Progenitor cell of endocrine pancreas (in vitro differentiated cells): ENCODE results near the gene PRDM5. TPM values are rescaled to one million over a fixed set of nuclear protein-coding genes. Genes with fewer than 3 reads are reported as not detected.

ENCODE experiments used
- DNase-seq: peaks from one replicate; pipeline ENCODE4 v3.0.0; 2021; ENCODE audit warnings: low spot score; ENCODE audit not compliant: unreplicated experiment
- H3K27ac Mint-ChIP-seq: 2 replicates; pipeline ENCODE4 v1.8.0; 2021; ENCODE audit warnings: mild to moderate bottlenecking, moderate library complexity, mixed read lengths
- H3K27me3 Mint-ChIP-seq: 2 replicates; pipeline ENCODE4 v1.8.0; 2021; ENCODE audit warnings: mixed read lengths
- H3K36me3 Mint-ChIP-seq: 2 replicates; pipeline ENCODE4 v1.8.0; 2022; ENCODE audit warnings: mixed read lengths; ENCODE audit not compliant: insufficient read depth
- H3K4me1 Mint-ChIP-seq: 2 replicates; pipeline ENCODE4 v1.8.0; 2021; ENCODE audit warnings: low read depth, mixed read lengths
- H3K4me3 Mint-ChIP-seq: 2 replicates; pipeline ENCODE4 v1.8.0; 2021; ENCODE audit warnings: low read depth, mild to moderate bottlenecking, moderate library complexity, mixed read lengths
- H3K9me3 Mint-ChIP-seq: 2 replicates; pipeline ENCODE4 v1.8.0; 2021; ENCODE audit warnings: low read depth, mixed read lengths
- total RNA-seq: library from RNA; stranded (reverse); gene quantifications from 2 replicates; pipeline ENCODE4 v1.2.1, GENCODE V29; 2021
- TF ChIP-seq, protein P1 (sequence below): fragments of 200-600 bp; sonication (generic); IDR thresholded peaks from one replicate; pipeline ENCODE4 v1.5.0; 2021; ENCODE audit warnings: antibody characterized with exemption, mild to moderate bottlenecking; ENCODE audit not compliant: unreplicated experiment

PRDM5 gene
- total RNA-seq, 1 donor from 2014 or later = 18.9 TPM

DNA sequence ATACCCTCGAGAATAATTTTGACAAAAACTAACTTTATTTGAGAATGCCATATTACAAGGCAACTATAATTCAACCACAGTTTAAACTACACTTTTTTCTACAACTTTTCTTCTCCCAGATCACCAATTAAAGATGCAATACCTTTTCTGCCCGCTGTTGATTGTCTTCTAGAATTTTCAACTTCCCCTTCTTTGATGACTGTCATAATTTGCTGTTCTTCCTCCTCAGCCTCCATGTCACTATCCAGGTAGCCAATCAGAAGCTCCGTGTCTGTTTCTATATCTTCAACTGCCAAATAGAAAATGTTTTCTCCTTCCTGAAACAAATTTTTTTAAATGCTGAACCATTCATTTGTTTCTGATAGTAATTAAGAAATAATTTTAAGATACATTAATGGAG lies 101.5 kb downstream of the PRDM5 start:
- TF ChIP-seq, protein P1, sequence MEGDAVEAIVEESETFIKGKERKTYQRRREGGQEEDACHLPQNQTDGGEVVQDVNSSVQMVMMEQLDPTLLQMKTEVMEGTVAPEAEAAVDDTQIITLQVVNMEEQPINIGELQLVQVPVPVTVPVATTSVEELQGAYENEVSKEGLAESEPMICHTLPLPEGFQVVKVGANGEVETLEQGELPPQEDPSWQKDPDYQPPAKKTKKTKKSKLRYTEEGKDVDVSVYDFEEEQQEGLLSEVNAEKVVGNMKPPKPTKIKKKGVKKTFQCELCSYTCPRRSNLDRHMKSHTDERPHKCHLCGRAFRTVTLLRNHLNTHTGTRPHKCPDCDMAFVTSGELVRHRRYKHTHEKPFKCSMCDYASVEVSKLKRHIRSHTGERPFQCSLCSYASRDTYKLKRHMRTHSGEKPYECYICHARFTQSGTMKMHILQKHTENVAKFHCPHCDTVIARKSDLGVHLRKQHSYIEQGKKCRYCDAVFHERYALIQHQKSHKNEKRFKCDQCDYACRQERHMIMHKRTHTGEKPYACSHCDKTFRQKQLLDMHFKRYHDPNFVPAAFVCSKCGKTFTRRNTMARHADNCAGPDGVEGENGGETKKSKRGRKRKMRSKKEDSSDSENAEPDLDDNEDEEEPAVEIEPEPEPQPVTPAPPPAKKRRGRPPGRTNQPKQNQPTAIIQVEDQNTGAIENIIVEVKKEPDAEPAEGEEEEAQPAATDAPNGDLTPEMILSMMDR = no peak
- no peak for DNase-seq
- no peak overlapping the region for H3K27ac Mint-ChIP-seq
- no peaks in the 10 kb centered on the region for H3K36me3 Mint-ChIP-seq
- no peaks in the 10 kb centered on the region for H3K27me3 Mint-ChIP-seq
- H3K9me3 Mint-ChIP-seq = no peaks in the 10 kb centered on the region
- H3K4me1 Mint-ChIP-seq = peaks cover 2% of the 10 kb centered on the region
- H3K4me3 Mint-ChIP-seq = no peak overlapping the region

DNA sequence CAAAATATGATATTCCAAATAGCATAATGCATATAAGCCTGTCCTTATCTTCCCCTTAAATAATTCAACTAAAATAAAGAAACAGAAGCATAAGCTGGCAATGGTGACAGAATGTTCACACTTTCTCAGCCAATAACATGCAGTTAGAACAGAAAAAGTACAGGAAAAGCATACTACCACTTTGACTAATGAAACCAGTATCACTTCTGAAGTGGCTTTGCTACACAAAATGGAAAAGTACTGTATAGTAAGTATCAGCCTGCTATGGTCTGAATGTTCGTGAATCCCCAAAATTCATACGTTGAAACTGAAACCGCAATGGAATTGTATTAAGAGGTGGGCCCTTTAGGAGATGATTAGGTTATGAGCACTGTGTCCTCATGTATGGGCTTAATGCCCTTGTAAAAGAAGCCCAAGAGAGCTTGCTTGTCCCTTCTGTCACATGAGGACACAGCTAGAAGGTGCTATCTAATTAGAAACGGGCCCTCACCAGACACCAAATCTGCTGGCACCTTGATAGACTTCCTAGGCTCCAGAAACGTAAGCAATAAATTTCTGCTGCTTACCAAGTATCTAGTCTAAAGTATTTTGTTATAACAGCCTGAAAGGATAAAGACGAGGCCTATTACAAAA lies 102.6 kb downstream of the PRDM5 start:
- peaks cover 1% of the 10 kb centered on the region for H3K4me1 Mint-ChIP-seq
- no peak overlapping the region for H3K4me3 Mint-ChIP-seq
- no peaks in the 10 kb centered on the region for H3K36me3 Mint-ChIP-seq
- no peaks in the 10 kb centered on the region for H3K27me3 Mint-ChIP-seq
- no peaks in the 10 kb centered on the region for H3K9me3 Mint-ChIP-seq
- TF ChIP-seq, protein P1 = no peak
- DNase-seq = no peak
- no peak overlapping the region for H3K27ac Mint-ChIP-seq

DNA sequence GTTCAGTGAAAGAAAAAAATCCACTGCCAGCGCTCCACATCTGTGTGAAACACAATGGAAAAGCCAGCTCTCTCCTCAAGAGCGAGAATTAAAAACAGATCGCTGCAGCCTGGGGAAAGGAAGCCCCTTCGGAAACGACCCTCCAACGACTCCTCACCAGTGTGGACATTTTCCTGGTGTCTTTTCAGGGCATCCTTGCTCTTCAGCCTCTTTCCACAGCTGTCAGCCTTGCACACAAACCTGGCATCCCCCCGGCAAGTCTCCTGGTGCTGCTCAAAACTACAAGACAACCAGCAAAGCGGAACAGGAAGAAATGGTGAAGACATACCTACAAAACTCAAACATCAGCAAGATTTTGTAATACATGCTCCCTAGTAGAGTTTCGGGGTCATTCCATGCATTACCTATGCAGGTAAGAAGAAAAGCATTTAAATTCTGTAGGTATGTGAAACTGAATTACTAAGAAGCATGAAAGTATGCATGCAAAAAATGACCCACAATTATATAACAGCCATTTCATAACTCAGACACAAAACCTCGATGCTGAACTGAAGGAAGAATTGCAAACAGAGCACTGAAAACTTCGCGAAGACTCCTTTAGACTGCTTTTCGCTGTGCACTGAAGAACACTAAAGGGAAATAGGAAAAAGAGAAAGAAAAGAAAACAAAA lies 106.1 kb downstream of the PRDM5 start:
- no peaks in the 10 kb centered on the region for H3K4me1 Mint-ChIP-seq
- no peak overlapping the region for H3K27ac Mint-ChIP-seq
- TF ChIP-seq, protein P1 = no peak

DNA sequence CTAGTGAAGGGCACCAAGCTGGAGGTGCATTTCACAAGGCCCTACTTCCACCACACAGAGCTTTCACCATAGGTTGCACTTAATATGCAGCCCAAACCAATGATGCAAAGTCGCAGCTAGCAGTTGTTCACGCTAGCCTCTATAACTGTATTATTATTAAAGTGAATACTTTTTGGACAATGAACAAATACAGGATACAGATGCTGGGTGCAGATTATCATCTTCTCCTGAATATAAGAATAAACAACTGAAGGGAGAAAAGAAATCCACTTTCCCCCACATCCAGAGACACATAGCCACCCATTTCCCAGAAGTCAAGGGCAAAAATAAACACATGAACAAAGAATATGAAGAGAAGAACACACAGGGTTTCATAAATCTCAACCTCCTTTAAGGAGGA lies 107.2 kb downstream of the PRDM5 start:
- no peaks in the 10 kb centered on the region for H3K4me1 Mint-ChIP-seq
- peaks cover 5% of the 10 kb centered on the region for H3K36me3 Mint-ChIP-seq
- no peak overlapping the region for H3K27ac Mint-ChIP-seq
- H3K4me3 Mint-ChIP-seq = no peak overlapping the region
- DNase-seq = no peak
- TF ChIP-seq, protein P1 = no peak
- no peaks in the 10 kb centered on the region for H3K27me3 Mint-ChIP-seq
- no peaks in the 10 kb centered on the region for H3K9me3 Mint-ChIP-seq

More for the DNA sequence above, 106.1 kb downstream of the PRDM5 start:
- no peaks in the 10 kb centered on the region for H3K27me3 Mint-ChIP-seq
- peaks cover 1% of the 10 kb centered on the region for H3K36me3 Mint-ChIP-seq
- no peak for DNase-seq
- no peaks in the 10 kb centered on the region for H3K9me3 Mint-ChIP-seq
- no peak overlapping the region for H3K4me3 Mint-ChIP-seq

DNA sequence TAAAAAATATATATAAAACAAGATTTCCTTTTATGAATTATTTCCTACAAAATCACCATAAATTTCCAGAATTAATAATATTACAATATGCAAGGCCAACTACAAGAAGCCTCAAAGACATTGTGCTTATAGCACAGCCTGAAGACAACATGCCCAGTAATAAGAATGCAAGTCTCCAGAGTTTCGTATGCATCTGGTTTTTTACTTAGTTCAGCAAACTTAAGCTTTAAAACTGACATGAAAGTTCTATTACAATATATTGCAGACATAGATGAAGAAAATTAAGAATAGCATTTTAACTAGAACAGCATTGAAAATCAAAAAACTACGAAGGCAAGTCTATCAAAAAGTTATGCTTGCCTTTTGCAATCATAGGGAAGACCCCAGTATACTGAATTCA lies 107.6 kb downstream of the PRDM5 start:
- Mint-ChIP-seq H3K27me3 (no peaks in the 10 kb centered on the region), H3K4me1 (no peaks in the 10 kb centered on the region), H3K9me3 (peaks cover 3% of the 10 kb centered on the region), H3K4me3 (no peak overlapping the region), H3K36me3 (peaks cover 7% of the 10 kb centered on the region), H3K27ac (no peak overlapping the region)
- DNase-seq = no peak
- TF ChIP-seq, protein P1 = no peak
